DOHH2 (cell line): ENCODE data around the gene SLC6A6.
"Not testable (repeated sequence)": the region's sequence is repeated elsewhere in the genome, so short reads cannot be mapped to it uniquely, and the experiment has no call there.

Experiments
- CTCF ChIP-seq: fragments of 200-600 bp; sonication (generic); IDR thresholded peaks from one replicate; pipeline ENCODE4 v1.5.1; 2014; ENCODE audit warnings: antibody characterized with exemption, mild to moderate bottlenecking, low read depth, low read length; ENCODE audit not compliant: poor library complexity, severe bottlenecking
- EZH2phosphoT487 ChIP-seq: fragments of 200-600 bp; sonication (generic); IDR thresholded peaks from 2 replicates; pipeline ENCODE4 v1.6.1; 2017; ENCODE audit warnings: borderline replicate concordance, mild to moderate bottlenecking, antibody characterized with exemption, low read length, moderate library complexity, mixed read lengths

- TF ChIP-seq CTCF, EZH2phosphoT487: not testable (repeated sequence)
Observed at GRCh38 chr3:14437705-14438104, 35.3 kb downstream of the SLC6A6 start.
